Measurements from ENCODE around the gene DISC1.

GRCh38 chr1:231716879-231717278, 90.3 kb downstream of the DISC1 start:
- TF ChIP-seq CTCF (IDR thresholded peaks at IDR 0.05) (no peak), POLR2A (IDR thresholded peaks at IDR 0.05) (no peak)
